Mesenchymal stem cell (in vitro differentiated cells and primary cell): ENCODE measurements around the gene RHOBTB3.
A peak's percentile ranks its signal among the peaks of the same experiment; 100 is the strongest.

ENCODE experiments used
- DNase-seq: peaks from one replicate; pipeline ENCODE4 v3.0.0-alpha.2; 2013
- H2AFZ ChIP-seq: one replicate; pipeline ENCODE4 v1.6.1; 2013; ENCODE audit warnings: low read depth, mild to moderate bottlenecking, control low read depth, inconsistent platforms, low read length, moderate library complexity
- H2AK5ac ChIP-seq: 2 replicates; pipeline ENCODE4 v1.6.1; 2013; ENCODE audit warnings: low read length, moderate library complexity, mild to moderate bottlenecking, inconsistent platforms; ENCODE audit not compliant: severe bottlenecking
- H2BK120ac ChIP-seq: one replicate; pipeline ENCODE4 v1.6.1; 2013; ENCODE audit warnings: low read depth, mild to moderate bottlenecking, inconsistent platforms, low read length, moderate library complexity
- H2BK12ac ChIP-seq, 2 experiments: one replicate each; pipeline ENCODE4 v1.6.1; 2013; ENCODE audit warnings: inconsistent platforms in 2 of 2, low read length in 2 of 2, mild to moderate bottlenecking in 2 of 2, moderate library complexity in 2 of 2, control low read depth in 1 of 2
- H2BK15ac ChIP-seq: one replicate; pipeline ENCODE4 v1.6.1; 2013; ENCODE audit warnings: mild to moderate bottlenecking, low read depth, inconsistent platforms; ENCODE audit not compliant: poor library complexity, severe bottlenecking
- H2BK5ac ChIP-seq: 2 replicates; pipeline ENCODE4 v1.6.1; 2013; ENCODE audit warnings: low read depth, mild to moderate bottlenecking, low read length, control low read depth, inconsistent platforms; ENCODE audit not compliant: poor library complexity, severe bottlenecking
- H3K14ac ChIP-seq, 2 experiments: one replicate each; pipeline ENCODE4 v1.6.1; 2013; ENCODE audit warnings: inconsistent platforms in 2 of 2, low read length in 2 of 2, control low read depth in 1 of 2, mild to moderate bottlenecking in 1 of 2, moderate library complexity in 1 of 2
- H3K18ac ChIP-seq, 2 experiments: one replicate each; pipeline ENCODE4 v1.6.1; 2013; ENCODE audit warnings: inconsistent platforms in 2 of 2, low read length in 2 of 2, control low read depth in 1 of 2, low read depth in 1 of 2, mild to moderate bottlenecking in 1 of 2
- H3K23ac ChIP-seq, 2 experiments: one replicate each; pipeline ENCODE4 v1.6.1; 2013; ENCODE audit warnings: inconsistent platforms in 2 of 2, low read length in 2 of 2, mild to moderate bottlenecking in 2 of 2, moderate library complexity in 2 of 2, control low read depth in 1 of 2
- H3K27ac ChIP-seq: 2 replicates; pipeline ENCODE4 v1.5.1; 2013; ENCODE audit warnings: mild to moderate bottlenecking, moderate library complexity, low read length, control low read depth, inconsistent platforms; ENCODE audit not compliant: poor library complexity, severe bottlenecking
- H3K27me3 ChIP-seq, 2 experiments: 2 replicates each; pipeline versions ENCODE4 v1.6.1 to v1.7.0; 2013; ENCODE audit warnings: low read length in 2 of 2, mild to moderate bottlenecking in 2 of 2, moderate library complexity in 2 of 2, control low read depth in 1 of 2, inconsistent platforms in 1 of 2; ENCODE audit not compliant: control insufficient read depth in 1 of 2, insufficient read depth in 1 of 2
- H3K36me3 ChIP-seq, 2 experiments: 2 replicates each; pipeline versions ENCODE4 v1.6.1 to v1.7.0; 2013; ENCODE audit warnings: low read length in 2 of 2, control low read depth in 1 of 2, inconsistent platforms in 1 of 2, low read depth in 1 of 2, mild to moderate bottlenecking in 1 of 2; ENCODE audit not compliant: insufficient read depth in 2 of 2, control insufficient read depth in 1 of 2
- H3K4ac ChIP-seq, 2 experiments: one replicate each; pipeline ENCODE4 v1.6.1; 2013; ENCODE audit warnings: inconsistent platforms in 2 of 2, low read length in 2 of 2, mild to moderate bottlenecking in 2 of 2, moderate library complexity in 2 of 2, control low read depth in 1 of 2, low read depth in 1 of 2
- H3K4me1 ChIP-seq: 2 replicates; pipeline ENCODE4 v1.6.1; 2013; ENCODE audit warnings: low read depth, low read length, control low read depth; ENCODE audit not compliant: control insufficient read depth, insufficient read depth
- H3K4me2 ChIP-seq: 2 replicates; pipeline ENCODE4 v1.6.1; 2013; ENCODE audit warnings: low read length, mild to moderate bottlenecking, inconsistent platforms; ENCODE audit not compliant: poor library complexity, severe bottlenecking
- H3K4me3 ChIP-seq, 2 experiments: 2 replicates each; pipeline versions ENCODE4 v1.5.1 to v1.7.0; 2013; ENCODE audit warnings: low read length in 2 of 2, mild to moderate bottlenecking in 2 of 2, control low read depth in 1 of 2, low read depth in 1 of 2; ENCODE audit not compliant: insufficient read depth in 1 of 2
- H3K79me1 ChIP-seq: replicated peaks from 2 replicates; pipeline ENCODE4 v1.6.1; 2013; ENCODE audit warnings: mild to moderate bottlenecking, control low read depth, low read length, inconsistent platforms; ENCODE audit not compliant: poor library complexity, severe bottlenecking
- H3K9ac ChIP-seq: 2 replicates; pipeline ENCODE4 v1.7.0; 2013; ENCODE audit warnings: mild to moderate bottlenecking, low read length, moderate library complexity
- H3K9me3 ChIP-seq: 2 replicates; pipeline ENCODE4 v1.7.0; 2013; ENCODE audit warnings: mild to moderate bottlenecking, low read length; ENCODE audit not compliant: control insufficient read depth
- H4K8ac ChIP-seq: one replicate; pipeline ENCODE4 v1.6.1; 2013; ENCODE audit warnings: inconsistent platforms, mild to moderate bottlenecking, low read length, moderate library complexity
- H4K91ac ChIP-seq: one replicate; pipeline ENCODE4 v1.6.1; 2013; ENCODE audit warnings: mild to moderate bottlenecking, low read length, inconsistent platforms
- WGBS: methylation state at CpG from one replicate; pipeline ENCODE4 v1.1.7; 2013; ENCODE audit warnings: mixed read lengths; 5-methylcytosine and 5-hydroxymethylcytosine counted together

Gene RHOBTB3

DNA sequence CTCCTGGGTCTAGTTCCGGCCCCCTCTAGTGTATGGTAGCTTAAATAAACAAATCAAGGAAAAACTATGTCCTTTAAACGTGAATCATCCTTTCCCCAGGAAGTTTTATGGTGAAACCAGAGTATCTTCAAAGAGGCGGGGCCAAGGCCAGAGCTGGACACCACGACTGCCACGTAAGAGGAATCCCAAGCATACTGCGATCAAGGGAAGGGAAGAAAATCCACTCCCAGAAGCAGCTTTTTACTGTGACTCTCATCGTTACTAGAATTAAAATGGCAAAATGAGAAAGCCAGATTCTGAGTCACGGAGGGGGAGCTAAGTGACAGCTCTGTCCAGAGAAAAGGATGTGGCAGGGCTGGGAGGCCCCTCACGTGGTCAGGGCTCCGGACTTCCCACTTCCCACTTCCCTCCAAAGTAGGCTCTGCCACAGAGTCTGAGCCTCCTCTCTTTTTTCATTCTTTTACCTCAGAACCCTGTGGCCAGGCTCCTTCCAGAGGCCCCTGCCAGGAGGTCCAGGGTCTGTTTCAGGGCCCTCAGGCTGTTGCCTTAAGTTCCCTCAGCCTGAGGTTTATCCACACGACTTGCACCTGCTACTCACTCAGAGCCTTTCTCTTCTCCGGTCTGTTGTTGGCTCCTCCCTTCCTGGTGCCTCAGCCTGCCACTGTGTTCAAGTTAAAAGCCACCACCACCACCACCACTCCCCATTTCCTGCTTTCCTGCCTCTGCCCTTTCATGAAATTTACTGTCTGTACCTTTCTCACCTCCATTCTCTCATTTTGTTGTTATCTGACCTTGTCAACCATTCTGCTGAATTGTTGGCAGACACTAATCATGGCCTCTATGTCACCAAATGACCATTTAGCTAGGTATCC is 92.8 kb downstream of the RHOBTB3 start:
- 1% methylated on average over 9 of the region's 12 CpGs for WGBS
- H3K18ac ChIP-seq = peak overlapping the region; percentile 50 to 94

GRCh38 chr5:95824747-95825146 is 93.6 kb downstream of the RHOBTB3 start:
- Histone ChIP-seq H3K4me2 (no peak overlapping the region), H3K27me3 (no peaks in the 10 kb centered on the region), H4K91ac (peak overlapping the region; percentile 72), H3K23ac (no peak overlapping the region), H3K4ac (peak overlapping the region; percentile 66 to 88), H3K79me1 (peaks cover 1% of the 10 kb centered on the region), H2AK5ac (peak overlapping the region; percentile 43), H3K9me3 (no peaks in the 10 kb centered on the region), H3K14ac (no peak overlapping the region), H2AFZ (peak overlapping the region; percentile 46), H2BK5ac (no peak overlapping the region), H3K9ac (peak overlapping the region; percentile 93), H4K8ac (no peak overlapping the region), H3K4me1 (peaks cover 9% of the 10 kb centered on the region), H3K36me3 (peaks cover 0 to 4% of the 10 kb centered on the region in 2 experiments), H3K4me3 (no peak overlapping the region), H3K27ac (no peak overlapping the region), H2BK12ac (peak overlapping the region; percentile 47 to 81), H2BK15ac (no peak overlapping the region), H2BK120ac (peak overlapping the region; percentile 77), H3K18ac (peak overlapping the region; percentile 50 to 94)
- DNase-seq = no peak
- WGBS = 93% methylated on average over 5 of the region's 5 CpGs

More for the DNA sequence above, 92.8 kb downstream of the RHOBTB3 start:
- Histone ChIP-seq H3K23ac (no peak overlapping the region), H3K27me3 (no peaks in the 10 kb centered on the region), H4K91ac (peak overlapping the region; percentile 91), H3K9ac (peak overlapping the region; percentile 93), H4K8ac (peak overlapping the region; percentile 93), H3K36me3 (peaks cover 0 to 9% of the 10 kb centered on the region in 2 experiments), H3K14ac (no peak overlapping the region), H2BK120ac (peak overlapping the region; percentile 77), H2BK5ac (peak overlapping the region; percentile 33), H2BK12ac (peak overlapping the region; percentile 64 to 81), H2BK15ac (peak overlapping the region; percentile 91), H3K4me3 (peak overlapping the region in 1 of 2 experiments; percentile 89), H3K4me1 (peaks cover 12% of the 10 kb centered on the region), H2AFZ (peak overlapping the region; percentile 46), H3K9me3 (no peaks in the 10 kb centered on the region), H3K4ac (peak overlapping the region; percentile 66 to 88), H3K4me2 (peak overlapping the region; percentile 66), H3K79me1 (peaks cover 1% of the 10 kb centered on the region), H2AK5ac (peak overlapping the region; percentile 43), H3K27ac (peak overlapping the region; percentile 96)
- DNase-seq = peak; percentile 99

DNA sequence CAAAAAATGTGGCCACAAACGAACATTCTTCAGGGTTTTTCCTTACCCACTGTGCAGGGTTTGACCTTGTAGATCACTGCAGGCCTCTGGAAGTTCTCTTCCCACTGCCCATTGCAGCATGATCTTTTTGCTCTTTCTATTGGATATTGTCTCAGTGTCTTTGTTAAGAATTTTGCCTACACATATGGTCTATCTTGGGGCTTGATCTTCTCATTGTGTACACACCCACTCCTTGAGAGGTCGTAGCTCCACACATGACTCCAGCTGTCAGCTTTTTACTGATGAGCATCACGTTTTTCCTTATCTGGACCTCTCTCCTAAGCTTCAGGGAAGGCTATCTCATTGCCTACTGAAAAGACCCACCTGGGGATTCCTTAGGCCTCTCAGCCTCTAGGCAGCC is 94.4 kb downstream of the RHOBTB3 start:
- Histone ChIP-seq H3K4me3 (no peak overlapping the region), H3K4me2 (no peak overlapping the region), H3K9me3 (no peaks in the 10 kb centered on the region), H3K4me1 (peaks cover 7% of the 10 kb centered on the region), H2BK12ac (peak overlapping the region in 1 of 2 experiments; percentile 34), H4K91ac (peak overlapping the region; percentile 53), H3K27me3 (no peaks in the 10 kb centered on the region), H2BK15ac (no peak overlapping the region), H2AFZ (no peak overlapping the region), H2BK120ac (no peak overlapping the region), H3K27ac (no peak overlapping the region), H2AK5ac (no peak overlapping the region), H3K14ac (no peak overlapping the region), H3K9ac (no peak overlapping the region), H4K8ac (no peak overlapping the region), H2BK5ac (no peak overlapping the region), H3K18ac (no peak overlapping the region), H3K79me1 (peaks cover 1% of the 10 kb centered on the region), H3K4ac (no peak overlapping the region), H3K23ac (no peak overlapping the region), H3K36me3 (peaks cover 0 to under 1% of the 10 kb centered on the region in 2 experiments)
- 45% methylated on average over 3 of the region's 3 CpGs for WGBS
- no peak for DNase-seq
